Esophagus squamous epithelium (tissue), 5 donors: ENCODE measurements around the gene POC5. TPM values are rescaled to one million over a fixed set of nuclear protein-coding genes. Genes with fewer than 3 reads are reported as not detected.
"Not testable (repeated sequence)": the region's sequence is repeated elsewhere in the genome, so short reads cannot be mapped to it uniquely, and the experiment has no call there.

Source experiments
- DNase-seq: peaks from one replicate; lab custom pipeline; 2025; lab: John Stamatoyannopoulos, UW
- H3K27ac ChIP-seq, 4 donors: fragments of 200-600 bp; sonication (generic); one replicate each; pipeline ENCODE4 v1.5.1; 2016 to 2019; ENCODE audit warnings: mild to moderate bottlenecking in 1 of 4
- H3K27me3 ChIP-seq, 4 donors: fragments of 200-600 bp; sonication (generic); 1 replicate in 3 of 4; 2 replicates in 1 of 4; pipeline versions ENCODE4 v1.5.1 to v1.6.0; 2017 to 2021; ENCODE audit warnings: antibody characterized with exemption in 1 of 4
- H3K36me3 ChIP-seq, 3 donors: fragments of 200-600 bp; sonication (generic); one replicate each; pipeline ENCODE4 v1.5.1; 2016 to 2019
- H3K4me1 ChIP-seq, 3 donors: fragments of 200-600 bp; sonication (generic); one replicate each; pipeline ENCODE4 v1.5.1; 2017 to 2019
- H3K4me3 ChIP-seq, 4 donors: fragments of 200-600 bp; sonication (generic); 1 replicate in 3 of 4; 2 replicates in 1 of 4; pipeline ENCODE4 v1.5.1; 2016 to 2019; ENCODE audit warnings: mild to moderate bottlenecking in 2 of 4, moderate library complexity in 1 of 4
- H3K9me3 ChIP-seq, 3 donors: fragments of 200-600 bp; sonication (generic); one replicate each; pipeline ENCODE4 v1.5.1; 2016 to 2019
- CTCF ChIP-seq, 6 experiments: fragments of 450-650 bp in 4 of 6; fragments of 200-600 bp in 2 of 6; sonication (generic) in 2 of 6; IDR thresholded peaks; one replicate each; pipeline ENCODE4 v1.5.1; 2016 to 2019; ENCODE audit warnings: antibody characterized with exemption in 6 of 6, mild to moderate bottlenecking in 4 of 6, moderate library complexity in 4 of 6
- POLR2A ChIP-seq, 4 donors: fragments of 450-650 bp; IDR thresholded peaks; one replicate each; pipeline ENCODE4 v1.6.1; 2017; ENCODE audit warnings: antibody characterized with exemption in 4 of 4, mild to moderate bottlenecking in 4 of 4, moderate library complexity in 3 of 4
- WGBS, 2 donors: methylation state at CpG; one replicate each; pipeline ENCODE4 v1.1.5; 2018; 5-methylcytosine and 5-hydroxymethylcytosine counted together
- intact Hi-C: fragments of 100-400 bp; cut with DNase I; formaldehyde crosslinking; loops from one replicate; pipeline ENCODE4 v1.15.0; 2022
- total RNA-seq, 4 donors: library from RNA; depleted of rRNA; stranded (reverse); fragments of >200 nt; gene quantifications; one replicate each; pipeline ENCODE4 v1.1.0, GENCODE V29; 2016
- donor health status: DM: yes; HTN: yes; CAD: no.

Gene POC5
- total RNA-seq, 4 donors from 2014 or later: 1.9 to 16.9 (median 9.3) TPM

DNA sequence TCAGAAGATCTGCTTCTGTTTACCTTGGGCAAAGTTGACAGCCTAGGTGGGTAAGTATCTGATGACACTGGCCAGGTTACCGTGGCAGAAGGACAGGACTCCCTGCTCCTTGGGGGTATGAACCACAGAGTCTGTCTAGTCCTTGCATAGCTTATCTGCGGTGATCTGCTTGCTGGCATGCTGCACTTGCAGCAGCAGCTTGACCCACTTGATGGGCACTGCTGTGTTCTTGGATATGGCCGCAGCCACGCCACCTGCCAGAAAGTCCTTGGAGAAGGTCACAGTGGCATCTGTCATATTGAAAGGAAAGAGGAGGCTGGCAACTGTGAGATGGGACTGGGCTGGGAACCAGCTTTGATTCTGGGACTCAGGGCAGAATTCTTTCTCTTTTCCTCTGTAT is 35.9 kb upstream of the POC5 start:
- Histone ChIP-seq H3K9me3 (no peaks in the 10 kb centered on the region), H3K36me3 (no peaks in the 10 kb centered on the region), H3K27me3 (peaks cover 0 to 17% (median 0%) of the 10 kb centered on the region in 4 donors), H3K4me3 (no peak overlapping the region), H3K27ac (no peak overlapping the region), H3K4me1 (no peaks in the 10 kb centered on the region)
- DNase-seq: no peak
- no peak for TF ChIP-seq POLR2A (IDR thresholded peaks at IDR 0.05)
- TF ChIP-seq CTCF (IDR thresholded peaks at IDR 0.05): no peak
- intact Hi-C loops: no loop called here
- 78 to 83% methylated on average over 2 of the region's 4 CpGs for WGBS, 2 donors

DNA sequence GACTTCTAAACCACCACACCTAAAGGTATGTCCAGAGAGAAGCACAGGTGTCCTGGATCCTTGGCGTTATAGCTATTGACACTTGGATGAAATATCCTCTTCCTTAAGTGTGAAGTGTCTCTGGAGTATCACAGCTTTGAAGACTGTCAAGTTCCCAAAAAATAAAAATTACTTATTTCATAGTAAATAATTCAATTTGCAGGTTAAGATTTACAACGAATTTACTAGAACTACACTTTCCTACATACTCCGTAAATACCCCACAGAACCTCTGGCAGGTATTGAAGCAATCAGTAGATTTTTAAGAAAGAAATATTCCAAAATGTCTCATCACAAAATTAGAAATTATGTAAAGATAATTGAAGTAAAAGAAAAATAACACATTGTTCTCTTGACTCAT is 27.1 kb upstream of the POC5 start:
- no peaks in the 10 kb centered on the region for H3K27me3 ChIP-seq
- intact Hi-C loops: no loop called here
- no peaks in the 10 kb centered on the region for H3K9me3 ChIP-seq
- no peaks in the 10 kb centered on the region for H3K36me3 ChIP-seq
- no peak overlapping the region for H3K27ac ChIP-seq
- H3K4me1 ChIP-seq: no peaks in the 10 kb centered on the region
- no peak for DNase-seq
- H3K4me3 ChIP-seq: no peak overlapping the region
- WGBS, 2 donors: 82 to 83% methylated on average over 3 of the region's 3 CpGs
- TF ChIP-seq CTCF (IDR thresholded peaks at IDR 0.05) (no peak), POLR2A (IDR thresholded peaks at IDR 0.05) (no peak)

- Histone ChIP-seq H3K36me3 (no peaks in the 10 kb centered on the region), H3K9me3 (peaks cover 0 to 4% (median 0%) of the 10 kb centered on the region in 3 donors), H3K4me3 (no peak overlapping the region), H3K27me3 (no peaks in the 10 kb centered on the region), H3K4me1 (no peaks in the 10 kb centered on the region), H3K27ac (no peak overlapping the region)
- 76 to 79% methylated on average over 7 to 8 of the region's 8 CpGs for WGBS, 2 donors
- intact Hi-C loops: no loop called here
- no peak for TF ChIP-seq POLR2A (IDR thresholded peaks at IDR 0.05)
- no peak for TF ChIP-seq CTCF (IDR thresholded peaks at IDR 0.05)
- DNase-seq: no peak
Observed at GRCh38 chr5:75736273-75736672, 19.0 kb upstream of the POC5 start.

GRCh38 chr5:75734913-75735789 is 17.9 kb upstream of the POC5 start:
- no peak for DNase-seq
- no peak overlapping the region for H3K27ac ChIP-seq
- H3K36me3 ChIP-seq: no peaks in the 10 kb centered on the region
- intact Hi-C loops: no loop called here
- TF ChIP-seq CTCF (IDR thresholded peaks at IDR 0.05): peak in 2 of 6 experiments; percentile 30 to 46
- no peak for TF ChIP-seq POLR2A (IDR thresholded peaks at IDR 0.05)
- no peak overlapping the region for H3K4me3 ChIP-seq
- 28 to 39% methylated on average over 6 of the region's 6 CpGs for WGBS, 2 donors
- no peaks in the 10 kb centered on the region for H3K4me1 ChIP-seq
- H3K9me3 ChIP-seq: peaks cover 0 to 4% (median 0%) of the 10 kb centered on the region in 3 donors
- no peaks in the 10 kb centered on the region for H3K27me3 ChIP-seq

DNA sequence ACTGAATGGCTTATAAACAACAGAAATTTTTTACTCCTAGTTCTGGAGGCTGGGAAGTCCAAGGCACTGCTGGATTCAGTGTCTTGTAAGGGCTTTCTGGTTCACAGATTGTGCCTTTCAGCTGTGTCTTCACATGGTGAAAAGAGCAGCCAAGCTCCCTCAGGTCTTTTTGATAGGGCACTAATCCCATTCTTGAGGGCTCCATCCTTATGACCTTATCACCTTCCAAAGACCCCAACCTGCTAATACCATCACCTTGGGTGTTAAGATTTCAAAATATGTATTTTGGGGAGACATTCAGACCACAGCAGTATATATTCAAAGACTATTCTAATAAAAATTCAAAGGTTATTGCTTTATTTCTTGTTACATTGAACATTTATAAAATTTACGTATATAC is 16.5 kb upstream of the POC5 start:
- H3K9me3 ChIP-seq: peaks cover 0 to 4% (median 0%) of the 10 kb centered on the region in 3 donors
- intact Hi-C loops: no loop called here
- no peaks in the 10 kb centered on the region for H3K4me1 ChIP-seq
- no peak overlapping the region for H3K4me3 ChIP-seq
- H3K27me3 ChIP-seq: no peaks in the 10 kb centered on the region
- no peak for TF ChIP-seq CTCF (IDR thresholded peaks at IDR 0.05)
- TF ChIP-seq POLR2A (IDR thresholded peaks at IDR 0.05): no peak
- 95 to 100% methylated on average over 1 of the region's 1 CpG for WGBS, 2 donors
- no peak for DNase-seq
- no peak overlapping the region for H3K27ac ChIP-seq
- H3K36me3 ChIP-seq: no peaks in the 10 kb centered on the region

DNA sequence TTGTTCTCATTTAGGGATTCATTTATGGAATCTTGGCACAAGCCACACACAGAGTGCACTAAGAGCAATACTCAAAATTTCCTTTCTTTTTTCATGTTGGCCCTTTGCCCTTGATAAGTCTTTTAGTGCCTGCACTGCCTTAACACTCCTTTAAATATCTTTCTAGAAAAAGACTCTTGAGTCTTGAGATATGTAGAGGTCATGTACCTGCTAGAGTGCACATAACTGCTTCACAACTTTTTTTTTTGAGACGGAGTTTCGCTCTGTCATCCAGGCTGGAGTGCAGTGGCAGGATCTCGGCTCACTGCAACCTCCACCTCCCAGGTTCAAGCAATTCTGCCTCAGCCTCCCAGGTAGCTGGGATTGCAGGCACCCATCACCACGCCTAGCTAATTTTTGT is 14.3 kb upstream of the POC5 start:
- H3K4me3 ChIP-seq, H3K9me3 ChIP-seq, H3K36me3 ChIP-seq, H3K4me1 ChIP-seq, DNase-seq, intact Hi-C loops, H3K27ac ChIP-seq, H3K27me3 ChIP-seq: not testable (repeated sequence)
- 81 to 88% methylated on average over 4 of the region's 4 CpGs for WGBS, 2 donors
